Lung (tissue), 12 donors: ENCODE measurements around the gene DNAH3. TPM values are rescaled to one million over a fixed set of nuclear protein-coding genes. Genes with fewer than 3 reads are reported as not detected.
"Not testable (repeated sequence)": the region's sequence is repeated elsewhere in the genome, so short reads cannot be mapped to it uniquely, and the experiment has no call there.

Experiments used
- ATAC-seq: fragments of 200-7000 bp; cut with Tn5 transposase; one replicate; pipeline ENCODE4 v1.9.1; 2020; ENCODE audit warnings: moderate number of reproducible peaks; ENCODE audit not compliant: insufficient read depth, low FRiP score
- DNase-seq, 3 donors: peaks; one replicate each; pipeline ENCODE4 v3.0.0-alpha.2; 2013 to 2017
- H3K27ac ChIP-seq, 2 donors: one replicate each; pipeline ENCODE4 v1.5.1; 2013; ENCODE audit warnings: mild to moderate bottlenecking in 2 of 2, moderate library complexity in 2 of 2, control low read depth in 1 of 2, inconsistent platforms in 1 of 2, low read depth in 1 of 2, low read length in 1 of 2
- H3K27me3 ChIP-seq, 3 donors: one replicate each; pipeline ENCODE4 v1.5.1; 2013; ENCODE audit warnings: low read length in 2 of 3; ENCODE audit not compliant: control insufficient read depth in 3 of 3, insufficient read depth in 3 of 3
- H3K36me3 ChIP-seq, 4 donors: one replicate each; pipeline ENCODE4 v1.5.1; 2013; ENCODE audit warnings: low read length in 4 of 4, mild to moderate bottlenecking in 1 of 4, moderate library complexity in 1 of 4; ENCODE audit not compliant: control insufficient read depth in 4 of 4, insufficient read depth in 4 of 4
- H3K4me1 ChIP-seq, 5 donors: one replicate each; pipeline ENCODE4 v1.5.1; 2013; ENCODE audit warnings: low read length in 5 of 5, mild to moderate bottlenecking in 2 of 5, moderate library complexity in 1 of 5; ENCODE audit not compliant: control insufficient read depth in 5 of 5, insufficient read depth in 5 of 5
- H3K4me3 ChIP-seq: one replicate; pipeline ENCODE4 v1.5.1; 2013; ENCODE audit warnings: mild to moderate bottlenecking, control low read depth, moderate library complexity
- H3K9ac ChIP-seq, 2 donors: one replicate each; pipeline ENCODE4 v1.5.1; 2013; ENCODE audit warnings: low read length in 2 of 2, control low read depth in 1 of 2; ENCODE audit not compliant: insufficient read depth in 1 of 2
- H3K9me3 ChIP-seq, 4 donors: one replicate each; pipeline ENCODE4 v1.5.1; 2013; ENCODE audit warnings: low read length in 3 of 4, mild to moderate bottlenecking in 1 of 4, moderate library complexity in 1 of 4; ENCODE audit not compliant: control insufficient read depth in 4 of 4, insufficient read depth in 3 of 4
- CTCF ChIP-seq: IDR thresholded peaks from 2 replicates; pipeline ENCODE4 v1.5.1; 2012; ENCODE audit warnings: mild to moderate bottlenecking; ENCODE audit errors: control extremely low read depth, extremely low read depth
- WGBS, 2 donors: extraction: QIAGEN DNeasy Blood & Tissue Kit; methylation state at CpG; one replicate each; pipeline ENCODE4 v1.1.7; 2013; 5-methylcytosine and 5-hydroxymethylcytosine counted together
- polyA plus RNA-seq, 2 donors: library from polyadenylated mRNA; stranded (reverse); fragments of 200-250 nt; gene quantifications; one replicate each; pipeline ENCODE4 v1.2.1, GENCODE V29; 2013
- total RNA-seq, 2 donors: library from RNA; depleted of rRNA in 1 of 2; stranded (reverse); fragments of >200 nt in 1 of 2; gene quantifications; one replicate each; pipeline ENCODE4 v1.2.1, GENCODE V29; 2014 to 2021
- donor health status: control.
- donor health status: control.
- donor health status: Bipolar disorder and iron deficiency.
- donor health status: healthy.
- donor health status: DM: yes; HTN: yes; CAD: no.

The DNAH3 gene
- total and polyA plus RNA-seq, 4 donors = 1.0 to 24.1 (median 12.8) TPM

GRCh38 chr16:20995711-20996110 lies 154.9 kb downstream of the DNAH3 start:
- no peak for DNase-seq
- no peak for TF ChIP-seq CTCF

DNA sequence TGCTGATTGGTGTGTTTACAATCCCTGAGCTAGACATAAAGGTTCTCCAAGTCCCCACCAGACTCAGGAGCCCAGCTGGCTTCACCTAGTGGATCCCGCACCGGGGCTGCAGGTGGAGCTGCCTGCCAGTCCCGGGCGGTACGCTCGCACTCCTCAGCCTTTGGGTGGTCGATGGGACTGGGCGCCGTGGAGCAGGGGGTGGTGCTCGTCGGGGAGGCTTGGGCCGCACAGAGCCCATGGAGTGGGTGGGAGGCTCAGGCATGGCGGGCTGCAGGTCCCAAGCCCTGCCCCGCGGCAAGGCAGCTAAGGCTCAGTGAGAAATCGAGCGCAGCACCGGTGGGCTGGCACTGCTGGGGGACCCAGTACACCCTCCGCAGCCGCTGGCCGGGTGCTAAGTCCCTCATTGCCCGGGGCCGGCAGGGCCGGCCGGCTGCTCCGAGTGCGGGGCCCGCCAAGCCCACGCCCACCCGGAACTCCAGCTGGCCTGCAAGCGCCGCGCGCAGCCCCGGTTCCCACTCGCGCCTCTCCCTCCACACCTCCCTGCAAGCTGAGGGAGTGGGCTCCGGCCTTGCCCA lies 161.1 kb downstream of the DNAH3 start:
- H3K4me3 ChIP-seq, DNase-seq, H3K9ac ChIP-seq, H3K27me3 ChIP-seq, H3K4me1 ChIP-seq, H3K36me3 ChIP-seq, ATAC-seq, H3K27ac ChIP-seq, H3K9me3 ChIP-seq: not testable (repeated sequence)
- 89 to 96% methylated on average over 27 to 38 of the region's 38 CpGs for WGBS, 2 donors

More at GRCh38 chr16:20995711-20996110, 154.9 kb downstream of the DNAH3 start:
- H3K9ac ChIP-seq = no peak overlapping the region
- no peaks in the 10 kb centered on the region for H3K27me3 ChIP-seq
- no peak for ATAC-seq
- H3K4me3 ChIP-seq = no peak overlapping the region
- H3K4me1 ChIP-seq = no peaks in the 10 kb centered on the region
- 85 to 86% methylated on average over 4 of the region's 4 CpGs for WGBS, 2 donors
- no peaks in the 10 kb centered on the region for H3K36me3 ChIP-seq
- H3K27ac ChIP-seq = no peak overlapping the region
- H3K9me3 ChIP-seq = no peaks in the 10 kb centered on the region

DNA sequence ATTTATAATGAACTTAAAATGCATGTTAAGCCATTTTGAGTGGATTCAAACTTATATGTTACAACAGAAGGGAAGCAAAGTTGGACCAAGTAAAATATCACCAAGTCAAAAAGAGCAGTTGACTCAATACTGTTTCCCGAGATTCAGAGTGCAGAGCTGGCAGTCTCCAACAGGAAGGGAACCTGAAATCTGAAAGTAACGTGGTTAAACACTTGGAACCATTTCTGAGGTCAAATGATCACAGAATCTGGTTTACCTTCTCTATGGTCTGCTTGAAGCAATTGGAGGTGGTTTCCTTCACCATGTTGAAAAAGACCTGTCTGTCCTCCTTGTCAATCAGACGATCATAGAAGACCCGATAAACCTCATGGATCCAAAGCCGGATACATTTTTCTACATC lies 163.6 kb downstream of the DNAH3 start:
- Histone ChIP-seq H3K9ac (no peak overlapping the region), H3K9me3 (no peaks in the 10 kb centered on the region), H3K4me1 (no peaks in the 10 kb centered on the region), H3K27ac (no peak overlapping the region), H3K36me3 (no peaks in the 10 kb centered on the region), H3K4me3 (no peak overlapping the region), H3K27me3 (no peaks in the 10 kb centered on the region)
- TF ChIP-seq CTCF = no peak
- WGBS, 2 donors = 78 to 82% methylated on average over 5 of the region's 5 CpGs
- DNase-seq = no peak
- no peak for ATAC-seq

- H3K27me3 ChIP-seq = no peaks in the 10 kb centered on the region
- ATAC-seq (no peak), DNase-seq (no peak)
- no peaks in the 10 kb centered on the region for H3K9me3 ChIP-seq
- H3K9ac ChIP-seq = no peak overlapping the region
- H3K36me3 ChIP-seq = no peaks in the 10 kb centered on the region
- no peak overlapping the region for H3K4me3 ChIP-seq
- no peaks in the 10 kb centered on the region for H3K4me1 ChIP-seq
- WGBS, 2 donors = 95 to 96% methylated on average over 6 of the region's 6 CpGs
- no peak for TF ChIP-seq CTCF
- no peak overlapping the region for H3K27ac ChIP-seq
Observed at GRCh38 chr16:20984019-20984418, 166.6 kb downstream of the DNAH3 start.
